Measurements from ENCODE around the gene IFRD2.

The IFRD2 gene

GRCh38 chr3:50292159-50293078, at the start of gene IFRD2:
Gene IFRD2, minus strand, starts transcription at chr3:50292429. Its CDS starts 155 bp downstream, at chr3:50292274.
- peak within 1 kb of the TSS; percentile 82 for H3K4me3 ChIP-seq (ENCODE audit: low read length)
- peak; percentile 92 for DNase-seq (ENCODE audit: low read depth)
- TF ChIP-seq CTCF (conservative IDR thresholded peaks at IDR 0.05; ENCODE audit: low read depth, low read length): no peak

GRCh38 chr3:50341537-50341936, 49.3 kb upstream of the IFRD2 start:
- no peak for DNase-seq (ENCODE audit: low read depth)
- no peak overlapping the region for H3K4me3 ChIP-seq (ENCODE audit: low read length)
- no peak for TF ChIP-seq CTCF (conservative IDR thresholded peaks at IDR 0.05; ENCODE audit: low read depth, low read length)

GRCh38 chr3:50340448-50341329, 48.5 kb upstream of the IFRD2 start, which contains the start of gene RASSF1:
Gene RASSF1, minus strand, starts transcription at chr3:50340836. Its CDS starts 31 bp downstream, at chr3:50340805.
- no peak for DNase-seq (ENCODE audit: low read depth)
- TF ChIP-seq CTCF (conservative IDR thresholded peaks at IDR 0.05; ENCODE audit: low read depth, low read length): no peak
- H3K4me3 ChIP-seq (ENCODE audit: low read length): peak within 1 kb of the TSS; percentile 16

GRCh38 chr3:50340147-50340447, 47.9 kb upstream of the IFRD2 start:
- no peak for DNase-seq (ENCODE audit: low read depth)
- peak overlapping the region; percentile 16 for H3K4me3 ChIP-seq (ENCODE audit: low read length)
- no peak for TF ChIP-seq CTCF (conservative IDR thresholded peaks at IDR 0.05; ENCODE audit: low read depth, low read length)

GRCh38 chr3:50339485-50340146, 47.4 kb upstream of the IFRD2 start:
- no peak for TF ChIP-seq CTCF (conservative IDR thresholded peaks at IDR 0.05; ENCODE audit: low read depth, low read length)
- no peak overlapping the region for H3K4me3 ChIP-seq (ENCODE audit: low read length)

GRCh38 chr3:50338965-50339364, 46.7 kb upstream of the IFRD2 start:
- no peak for DNase-seq (ENCODE audit: low read depth)
- no peak for TF ChIP-seq CTCF (conservative IDR thresholded peaks at IDR 0.05; ENCODE audit: low read depth, low read length)
- H3K4me3 ChIP-seq (ENCODE audit: low read length): no peak overlapping the region

More at GRCh38 chr3:50339485-50340146, 47.4 kb upstream of the IFRD2 start:
- DNase-seq (ENCODE audit: low read depth): no peak

Data from retinal pigment epithelial cell (primary cell).